Stimulated activated CD8-positive, alpha-beta memory T cell treated with anti-CD3 and anti-CD28 coated beads, Interleukin-4, amount 100 ng/mL, for 1 hour (primary cell): ENCODE results near the gene RAB36.

ENCODE experiments used
- DNase-seq, 2 donors: peaks; one replicate each; pipeline ENCODE4 v3.0.0-alpha.2; 2020; ENCODE audit warnings: low read depth in 2 of 2, low spot score in 1 of 2

RAB36 gene

DNA sequence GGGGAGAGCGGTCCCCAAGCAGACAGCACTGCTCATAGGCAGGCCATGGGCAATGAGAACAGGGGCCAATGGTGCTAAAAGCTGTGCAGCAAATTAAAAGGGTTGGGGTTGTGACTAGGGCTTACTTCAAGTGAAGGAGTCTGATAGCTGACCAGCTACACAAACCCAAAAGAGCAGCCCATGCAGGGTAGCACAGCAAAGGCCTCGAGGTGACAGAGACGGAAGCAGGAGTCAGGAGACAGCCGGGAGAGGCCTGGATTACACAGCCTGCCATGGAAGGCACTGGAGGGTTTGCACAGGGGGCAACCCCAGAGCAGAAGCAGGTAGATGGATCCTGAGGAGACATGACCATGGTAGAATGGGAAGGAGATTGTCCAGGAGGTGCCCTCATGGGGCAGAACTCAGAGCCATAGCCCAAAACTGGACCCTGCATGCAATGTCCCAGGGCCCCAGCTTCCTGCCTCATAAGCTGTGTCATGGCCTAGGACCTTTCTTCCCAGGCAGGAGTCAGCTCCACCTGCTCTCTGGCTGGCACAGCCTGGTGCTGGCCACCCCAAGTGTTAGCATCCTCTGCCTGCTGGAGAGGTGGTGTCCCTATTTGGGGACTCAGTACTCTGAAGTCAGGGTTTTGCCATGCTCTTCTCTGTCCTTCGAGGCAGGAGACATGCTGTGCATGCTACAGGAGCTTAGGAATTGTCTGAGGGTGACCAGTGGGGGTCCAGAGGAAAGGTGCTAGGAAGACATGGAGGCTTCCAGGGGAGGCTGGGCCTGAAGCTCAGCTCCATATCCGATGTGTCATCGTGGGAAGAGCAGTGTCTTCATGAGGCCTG is 36.8 kb upstream of the RAB36 start:
- DNase-seq, result no peak

DNA sequence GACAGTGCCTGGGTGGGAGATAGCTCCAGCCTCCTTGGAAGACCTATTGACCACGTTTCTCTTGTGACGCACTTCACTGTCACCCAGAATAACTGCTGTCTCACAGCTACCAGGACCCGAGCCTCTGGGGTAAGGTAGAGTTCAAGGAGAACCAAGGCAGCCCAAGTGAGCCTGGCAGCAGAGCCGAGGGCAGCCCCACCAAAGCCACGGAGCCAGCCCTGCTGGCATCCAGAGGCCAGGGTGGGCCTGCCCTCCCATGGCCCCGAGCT is 36.3 kb upstream of the RAB36 start:
- no peak for DNase-seq

DNA sequence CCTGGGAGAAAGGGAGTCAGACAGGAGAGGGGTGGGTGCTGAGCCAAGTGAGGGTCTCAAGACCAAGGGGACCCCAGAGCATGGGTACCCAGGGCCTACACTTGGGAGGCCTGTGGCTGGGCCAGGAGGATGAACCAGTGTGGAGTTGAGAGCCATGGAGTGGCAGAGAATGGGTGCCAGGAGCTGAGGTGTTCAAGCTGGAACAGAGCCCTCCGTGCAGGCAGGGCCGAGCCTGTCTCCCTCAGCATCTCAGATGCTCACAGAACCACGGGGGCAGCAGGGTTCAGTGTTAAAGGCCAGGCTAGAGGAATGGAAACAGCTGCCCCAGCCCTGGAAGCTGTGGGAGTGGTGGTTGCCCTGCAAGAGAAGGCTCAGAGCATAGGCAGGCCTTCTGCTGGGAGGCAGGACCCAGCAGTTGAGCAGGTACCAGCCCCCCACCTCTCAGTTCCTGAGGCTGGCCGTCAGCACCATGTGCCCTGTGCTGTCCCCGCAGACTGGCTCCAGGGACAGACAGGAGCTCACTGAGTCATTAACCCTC is 35.8 kb upstream of the RAB36 start:
- DNase-seq, result no peak

DNA sequence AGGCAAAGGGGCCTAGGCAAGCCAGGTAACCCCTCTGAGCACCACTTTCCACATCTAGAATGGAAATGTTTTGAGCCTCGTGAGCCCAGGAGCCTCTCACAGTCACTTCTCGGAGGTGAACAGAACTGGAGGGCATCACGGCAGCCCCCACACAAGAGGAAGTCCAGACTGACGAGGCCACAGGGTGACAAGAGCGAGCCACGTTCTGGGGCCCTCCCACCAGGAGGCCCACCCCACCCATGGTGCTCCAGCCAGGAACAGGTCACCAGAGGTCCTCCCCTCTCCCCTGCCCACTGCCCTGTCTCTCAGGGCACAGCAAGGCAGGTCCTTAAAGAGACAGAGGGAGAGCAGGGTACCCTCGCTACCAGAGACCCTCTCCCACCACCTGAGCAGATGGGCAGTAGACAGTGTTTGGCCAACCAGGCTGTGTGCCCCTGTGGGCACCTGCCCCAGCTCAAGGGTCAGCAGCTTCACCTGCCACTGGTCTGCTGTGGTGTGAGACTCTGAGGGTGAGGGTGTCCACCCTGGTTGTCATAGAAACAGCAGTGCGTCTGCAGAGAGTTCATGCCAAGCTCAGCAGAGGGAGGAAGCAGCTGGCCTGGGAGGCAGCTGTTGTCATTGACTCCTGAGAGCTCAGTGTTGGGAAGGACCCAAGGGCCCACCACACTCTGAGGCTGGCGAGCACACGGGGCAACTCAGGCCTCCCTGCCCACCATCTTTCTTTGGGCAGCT is 34.9 kb upstream of the RAB36 start:
- no peak for DNase-seq

DNA sequence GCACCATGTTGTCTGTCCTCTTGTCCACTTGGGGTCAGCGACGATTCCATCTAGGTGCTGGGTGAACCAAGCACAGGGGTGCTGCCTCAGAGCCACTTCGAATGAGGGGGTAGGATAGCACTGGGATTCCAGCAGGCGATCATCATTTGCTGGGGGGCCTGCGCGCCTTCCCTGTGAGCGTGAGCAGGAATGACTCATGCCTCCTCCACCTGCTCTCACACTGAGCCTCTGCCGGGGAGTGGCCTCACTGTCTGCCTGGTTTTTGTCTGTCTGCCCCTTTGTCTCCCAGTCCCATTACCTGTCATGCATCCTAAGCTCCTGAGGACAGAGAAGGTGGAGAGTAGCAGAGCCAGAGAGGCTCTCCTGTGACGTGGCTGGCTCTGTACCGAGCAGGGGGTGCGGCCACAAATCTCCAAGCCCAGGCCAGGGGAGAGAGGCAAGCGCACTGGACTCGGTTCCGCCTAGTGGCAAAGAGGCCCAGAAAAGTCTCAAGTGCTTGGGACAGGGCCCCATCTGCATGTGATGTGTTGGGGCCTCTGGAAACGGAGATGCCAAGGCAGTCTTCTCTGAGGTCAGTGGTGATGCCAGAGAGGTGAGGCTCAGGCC is 34.3 kb upstream of the RAB36 start:
- no peak for DNase-seq

DNA sequence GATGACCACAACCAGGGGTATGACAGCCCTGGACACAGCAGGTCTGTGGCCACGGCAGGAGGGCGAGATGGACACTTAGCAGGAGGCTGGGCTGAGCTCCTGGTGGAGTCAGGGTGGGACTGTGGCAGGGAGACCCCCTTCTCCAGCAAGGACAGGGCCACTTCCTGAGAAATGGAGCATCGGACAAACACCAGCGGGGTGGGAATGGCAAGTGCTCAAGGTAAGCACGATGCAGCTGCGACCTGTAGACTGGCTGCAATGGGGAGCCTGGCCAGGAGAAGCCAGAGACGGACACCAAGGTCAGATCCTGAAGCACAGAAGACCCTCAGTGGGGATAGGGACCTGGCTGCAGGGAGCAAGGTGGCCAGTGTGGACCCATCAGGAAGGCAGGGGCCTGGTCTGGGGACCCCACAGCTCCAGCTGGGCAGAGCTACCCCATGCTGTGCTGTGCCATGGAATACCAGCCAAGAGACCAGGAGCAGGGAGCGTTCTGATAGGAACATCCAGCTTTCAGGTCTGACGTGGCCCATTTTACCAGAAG is 32.7 kb upstream of the RAB36 start:
- no peak for DNase-seq

DNA sequence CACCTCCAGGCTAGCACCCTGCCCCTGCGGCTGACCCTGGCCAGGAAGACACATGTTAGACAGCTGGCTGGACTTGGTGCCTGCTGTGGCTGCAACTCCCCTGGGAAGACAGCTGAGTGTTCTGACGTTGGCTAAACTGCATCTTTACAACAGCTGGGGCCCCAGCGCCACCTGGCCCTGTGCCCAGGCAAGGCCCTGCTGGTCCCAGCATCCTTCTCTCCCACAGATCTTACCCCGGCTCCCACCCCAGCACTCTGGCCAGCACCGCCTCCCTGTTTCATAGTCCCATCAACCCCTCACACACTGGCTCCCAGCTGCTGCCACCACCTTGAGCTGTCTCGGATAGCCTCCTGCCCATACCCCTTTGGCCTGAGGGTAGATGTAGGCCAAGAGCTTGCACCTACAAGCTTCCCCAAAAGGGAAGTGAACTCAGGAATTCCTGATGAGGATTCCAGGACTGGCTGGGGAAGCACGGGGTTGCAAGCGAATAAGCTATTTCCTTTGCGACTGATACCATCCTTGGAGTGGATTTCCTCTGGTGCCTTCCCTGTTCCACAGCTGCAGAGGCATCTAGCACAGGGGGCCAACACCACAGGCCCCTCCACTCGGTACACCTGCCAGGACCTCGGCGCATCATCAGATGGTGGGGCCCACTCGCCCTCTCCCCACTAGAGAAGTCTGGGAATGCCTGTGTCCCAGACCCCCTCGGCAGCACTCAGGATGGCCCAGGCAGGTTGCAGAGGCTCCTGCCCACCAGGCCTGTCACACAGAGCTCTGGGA is 32.0 kb upstream of the RAB36 start:
- no peak for DNase-seq

DNA sequence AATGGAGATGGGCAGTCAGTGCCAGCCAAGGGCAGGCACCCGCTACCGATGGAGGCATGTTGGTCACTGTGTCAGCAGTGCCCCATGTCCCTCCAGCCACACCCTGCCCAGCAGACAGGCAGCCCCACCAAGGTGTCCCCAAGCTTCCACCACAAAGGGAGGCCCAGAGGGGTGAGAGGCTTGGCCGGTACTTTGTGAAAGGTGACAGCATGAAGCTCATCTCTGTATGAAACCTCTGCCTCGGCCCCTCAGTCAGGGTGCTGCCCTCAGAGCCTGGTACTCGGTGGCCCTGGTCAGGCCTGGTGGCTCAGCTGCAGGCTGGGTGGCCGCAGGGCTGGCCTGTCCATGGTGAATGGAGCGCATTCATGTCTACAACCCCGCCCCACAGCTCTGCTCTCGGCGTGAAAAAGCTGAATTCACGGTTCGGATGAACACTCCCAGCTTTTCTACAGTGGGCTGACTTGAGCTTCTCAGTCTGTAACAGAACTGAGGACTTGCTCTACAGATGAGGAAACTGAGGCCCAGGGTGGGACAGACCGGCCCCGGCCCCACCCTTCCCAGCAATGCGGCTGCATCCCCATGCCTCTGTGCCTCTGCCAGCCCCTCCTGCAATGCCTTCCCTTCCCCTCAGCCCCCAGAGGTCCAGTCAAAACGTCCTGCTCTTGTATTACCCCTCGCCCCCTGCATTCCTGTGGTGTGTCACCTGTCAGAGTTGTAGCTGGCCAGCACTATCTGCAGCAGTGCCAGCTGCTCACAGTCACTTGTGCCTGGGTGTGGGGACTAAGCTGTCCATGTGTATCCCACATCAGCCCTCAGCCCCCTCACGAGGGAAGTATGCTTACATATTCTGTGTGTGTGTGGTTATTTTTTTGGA is 31.2 kb upstream of the RAB36 start:
- no peak for DNase-seq

DNA sequence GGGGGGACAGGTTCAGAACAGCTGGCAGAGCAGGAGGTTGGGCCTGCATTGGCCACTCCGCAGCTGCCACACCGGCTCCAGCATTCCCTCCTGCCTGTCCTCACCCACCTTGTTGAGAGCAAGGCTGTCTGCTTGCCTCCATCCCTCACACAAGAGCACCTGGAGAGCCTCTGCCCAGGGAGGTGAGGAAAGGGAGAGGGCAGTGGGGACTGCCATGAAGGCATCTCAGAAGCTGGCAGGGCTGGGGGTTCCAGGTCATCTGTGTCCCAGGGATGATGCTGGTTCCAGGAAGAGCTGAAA is 30.6 kb upstream of the RAB36 start:
- no peak for DNase-seq

DNA sequence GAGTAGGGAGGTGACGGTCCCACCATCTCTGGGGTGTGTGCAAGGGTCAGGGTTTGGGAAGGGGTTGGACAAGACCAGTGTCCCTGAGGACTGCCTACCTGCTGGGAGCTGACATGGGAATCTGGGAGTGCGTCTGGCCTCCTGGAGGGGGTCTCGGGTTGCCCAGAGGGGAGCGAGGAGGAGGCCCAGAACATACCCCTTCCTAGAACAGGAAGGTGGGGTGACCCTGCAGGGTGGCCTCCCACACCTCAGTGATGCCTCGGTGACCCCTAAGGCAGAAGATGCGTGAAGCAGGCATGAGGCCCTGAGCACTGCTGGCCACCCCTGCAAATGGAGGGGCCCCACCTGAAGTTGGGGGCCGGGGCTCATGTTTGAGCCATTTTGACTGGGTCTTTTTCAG is 29.9 kb upstream of the RAB36 start:
- DNase-seq, result no peak

DNA sequence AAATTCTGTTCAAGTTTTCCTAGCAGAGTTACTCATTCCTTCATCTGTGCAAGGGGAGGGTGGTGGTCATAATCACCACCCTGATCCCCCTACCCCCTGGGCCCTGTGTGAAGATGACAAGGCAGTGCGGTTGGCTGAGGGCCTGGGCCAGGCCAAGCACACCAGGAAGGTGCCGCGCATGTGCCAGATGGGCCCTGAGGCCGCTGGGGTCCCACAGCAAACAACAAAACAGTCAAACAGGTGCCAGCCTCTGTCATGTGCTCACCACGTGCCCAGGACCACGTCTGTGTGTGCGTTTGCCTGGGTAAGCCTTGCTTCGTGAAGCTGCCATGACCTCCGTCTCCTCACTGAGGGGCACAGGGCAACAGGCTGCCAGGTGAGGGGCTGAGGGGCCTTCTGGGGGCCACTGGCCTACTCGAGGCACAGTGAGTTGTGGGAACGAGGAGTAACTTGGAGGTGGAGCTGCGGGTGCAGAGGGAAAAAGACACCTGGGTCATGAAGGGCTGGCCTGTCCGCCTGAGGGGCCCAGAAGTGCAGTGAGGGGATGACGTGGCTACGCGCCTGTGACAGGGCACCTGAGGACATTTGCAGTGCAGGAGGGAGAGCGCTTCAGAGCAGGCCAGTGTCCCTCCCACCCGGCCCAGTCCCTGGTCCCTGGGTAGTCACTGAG is 29.3 kb upstream of the RAB36 start:
- no peak for DNase-seq

DNA sequence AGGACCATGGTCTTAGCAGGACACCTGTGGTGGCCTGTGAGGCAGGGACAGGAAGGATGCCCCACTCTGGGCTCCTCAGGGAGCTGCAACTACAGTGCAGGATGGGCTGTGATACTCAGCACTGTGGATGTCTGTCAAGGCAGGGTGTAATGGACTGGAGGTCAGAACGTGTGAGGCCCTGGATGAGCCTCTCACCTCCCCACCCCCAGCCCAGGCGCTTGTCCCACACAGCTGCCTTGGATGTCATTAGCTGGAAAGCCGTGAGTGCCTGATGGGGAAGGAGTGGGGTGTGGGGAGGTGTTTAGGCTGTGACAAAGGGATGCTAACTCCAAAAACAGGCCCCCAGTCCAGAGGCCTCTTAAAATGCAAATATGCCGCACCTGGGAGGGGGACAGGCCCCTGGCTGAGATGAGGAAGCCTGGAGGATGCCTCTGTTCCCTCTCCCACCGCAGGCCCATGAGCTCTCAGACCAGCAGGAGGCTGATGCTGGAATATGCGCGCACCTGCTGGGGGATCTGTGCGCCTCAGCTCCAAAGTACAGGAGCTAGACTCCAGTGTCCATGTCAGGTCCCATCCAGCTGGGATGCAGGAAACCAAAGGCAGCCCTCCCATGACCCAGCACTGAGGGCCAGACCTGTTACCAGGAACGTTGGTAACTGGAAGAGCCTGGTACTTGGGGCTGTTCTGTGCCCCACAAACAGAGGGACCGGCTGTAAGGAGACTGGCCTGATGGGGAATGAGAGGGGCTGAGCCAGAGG is 28.6 kb upstream of the RAB36 start:
- no peak for DNase-seq

DNA sequence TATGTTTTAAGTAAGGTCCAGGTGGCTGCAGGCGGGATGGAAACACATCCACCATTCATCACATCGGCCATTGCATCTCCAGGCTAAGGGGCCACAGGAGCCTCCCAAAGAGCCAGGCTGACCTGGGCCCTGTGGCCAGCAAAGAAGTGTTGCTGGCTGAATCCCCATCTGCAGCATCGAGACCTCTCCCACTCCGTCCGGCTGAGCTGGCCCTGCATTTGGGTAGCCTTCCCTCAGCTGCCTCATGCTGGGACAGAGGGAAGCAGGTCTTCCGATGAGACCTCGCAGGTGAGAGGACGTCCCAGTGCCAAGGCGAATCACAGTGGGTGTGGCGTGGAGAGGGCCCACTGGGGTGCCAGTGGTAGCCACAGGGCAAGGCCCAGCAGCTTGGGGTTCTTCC is 28.0 kb upstream of the RAB36 start:
- DNase-seq, result no peak

DNA sequence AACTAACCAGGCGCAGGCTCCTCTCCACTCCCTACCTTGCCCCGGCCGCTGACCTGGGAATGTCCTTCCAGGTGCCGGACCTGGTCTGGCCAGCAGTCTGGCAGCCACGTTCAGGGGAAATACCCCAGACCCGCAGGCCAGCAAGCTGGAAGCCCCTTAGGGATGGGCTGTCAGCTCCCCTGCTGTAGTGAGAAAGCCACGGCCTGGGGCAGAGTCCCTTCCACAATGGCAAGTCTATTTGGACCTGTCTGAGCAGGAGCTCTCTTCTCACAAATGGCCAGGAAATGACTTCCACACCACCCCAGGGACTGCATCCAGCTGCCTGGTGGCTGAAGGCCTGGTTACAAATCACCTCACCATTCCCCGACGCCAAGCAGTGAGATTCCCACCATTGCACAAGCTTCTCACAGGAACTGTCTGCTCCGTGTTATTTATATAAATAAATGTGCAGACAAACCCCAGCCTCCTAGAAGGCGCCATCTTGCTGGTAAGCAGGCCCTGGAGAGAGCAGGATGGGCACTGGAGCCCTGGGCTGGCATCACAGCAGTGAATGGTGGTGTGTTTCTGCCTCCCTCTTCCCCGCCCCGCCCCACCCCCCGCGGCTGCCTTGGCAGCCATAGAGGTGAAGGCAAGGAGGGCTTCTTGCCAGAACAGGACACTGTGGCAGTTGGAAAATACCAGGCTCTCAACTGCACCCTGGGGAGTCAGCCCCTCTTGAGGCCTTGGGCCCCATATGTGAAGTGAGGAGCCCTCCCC is 27.2 kb upstream of the RAB36 start:
- no peak for DNase-seq

DNA sequence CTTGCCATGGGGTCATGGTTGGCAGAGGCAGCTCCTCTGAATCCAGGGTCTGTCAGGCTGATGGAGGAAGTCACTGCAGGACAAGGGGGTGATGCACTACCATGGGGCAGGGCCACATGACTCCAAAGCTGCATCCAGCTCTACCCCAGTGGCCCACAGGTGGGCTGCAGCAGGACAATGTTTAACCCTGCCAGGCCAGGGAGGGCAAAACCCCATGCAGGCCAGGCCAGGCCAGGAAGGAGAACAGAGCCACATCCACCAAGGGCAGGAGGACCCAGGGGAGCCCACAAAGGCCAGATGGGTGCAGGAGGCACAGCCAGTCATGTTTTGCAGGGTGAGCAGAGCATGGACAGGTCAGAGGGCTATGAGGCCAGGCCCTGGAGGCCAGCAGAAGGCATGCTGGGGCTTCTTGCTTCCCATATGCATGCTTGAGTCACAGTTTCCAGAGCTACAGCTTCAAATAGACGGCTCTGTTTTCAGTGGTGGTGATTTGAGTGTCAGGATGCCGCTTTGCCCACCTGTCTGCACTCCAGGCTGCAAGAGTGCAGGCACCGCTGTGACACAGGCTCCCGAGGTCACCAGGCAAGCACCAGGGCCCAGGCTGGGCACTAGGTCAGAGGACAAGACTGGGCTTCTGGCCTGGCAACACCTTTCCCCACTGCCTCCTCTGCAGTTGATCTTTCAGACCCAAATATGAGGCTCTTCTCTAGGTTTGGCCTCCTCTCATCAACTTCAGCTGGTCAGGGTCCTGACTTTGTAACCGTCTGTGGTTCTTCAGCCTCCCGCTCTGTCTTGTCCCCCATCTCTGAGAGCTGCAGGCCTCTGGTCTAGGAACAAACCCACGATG is 26.4 kb upstream of the RAB36 start:
- no peak for DNase-seq

DNA sequence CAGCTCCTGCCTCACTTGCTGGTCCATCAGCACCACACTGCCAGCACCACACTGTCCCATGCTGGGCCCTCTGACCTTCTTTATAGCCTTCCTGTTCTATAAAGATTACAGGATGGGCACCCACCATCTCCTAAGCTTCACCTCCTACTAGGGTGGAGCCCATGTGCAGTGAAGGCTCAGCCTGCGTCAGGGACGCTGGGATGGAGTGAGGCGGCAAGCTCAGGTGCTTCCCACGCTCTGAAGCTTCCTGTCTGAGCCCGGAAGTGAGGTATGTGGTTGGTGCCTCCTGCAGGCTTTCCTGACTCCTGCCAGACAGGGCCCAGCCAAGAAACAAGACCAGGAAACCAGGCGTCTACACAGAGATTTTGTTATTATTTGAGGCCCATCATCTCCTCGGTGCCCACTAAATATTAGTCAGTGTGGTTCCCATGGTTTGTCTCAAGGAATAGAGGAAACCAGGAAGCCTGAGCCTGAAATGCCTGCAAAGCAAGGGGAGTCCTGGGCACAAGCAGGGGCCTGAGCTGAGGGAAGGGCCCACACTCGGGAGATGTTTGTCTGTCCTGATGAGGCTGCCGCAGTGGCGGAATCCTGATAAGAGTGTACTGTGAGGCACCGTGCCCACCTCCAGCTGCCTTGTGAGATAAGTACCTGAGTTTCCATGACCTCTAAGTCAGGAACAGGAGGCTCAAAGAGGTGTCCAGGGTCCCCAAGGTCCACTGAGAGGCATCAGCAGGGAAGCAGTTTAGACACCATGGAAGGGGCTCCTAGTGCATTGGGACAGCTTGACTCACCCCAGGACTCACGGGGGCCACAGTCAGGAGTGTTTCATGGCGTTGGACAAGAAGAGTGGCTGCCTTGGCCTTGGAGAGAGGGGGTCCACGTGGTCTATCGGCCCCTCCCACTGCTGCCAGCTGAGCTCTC is 25.5 kb upstream of the RAB36 start:
- DNase-seq, result no peak
